ENCODE data around the gene UBE2C.

UBE2C gene

GRCh38 chr20:45833883-45834796 is 21.7 kb downstream of the UBE2C start:
- peak; percentile 72 for DNase-seq

DNA sequence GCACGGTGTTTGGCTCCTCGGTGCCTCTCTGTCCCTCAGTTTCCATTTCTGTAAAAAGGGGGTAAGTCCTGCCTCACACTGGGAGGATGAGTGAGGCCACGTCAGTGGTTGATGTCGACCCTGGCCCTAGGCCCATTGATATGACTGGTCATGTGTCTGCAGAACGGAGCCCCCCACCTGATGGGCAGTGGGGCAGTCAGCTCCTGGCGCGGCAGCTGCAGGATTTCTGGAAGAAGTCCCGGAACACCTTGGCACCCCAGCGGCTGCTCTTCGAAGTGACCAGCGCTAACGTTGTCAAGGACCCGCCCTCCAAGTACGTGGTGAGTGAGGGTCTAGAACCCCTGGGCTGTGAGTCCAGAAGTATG is 22.3 kb downstream of the UBE2C start:
- DNase-seq = no peak

DNA sequence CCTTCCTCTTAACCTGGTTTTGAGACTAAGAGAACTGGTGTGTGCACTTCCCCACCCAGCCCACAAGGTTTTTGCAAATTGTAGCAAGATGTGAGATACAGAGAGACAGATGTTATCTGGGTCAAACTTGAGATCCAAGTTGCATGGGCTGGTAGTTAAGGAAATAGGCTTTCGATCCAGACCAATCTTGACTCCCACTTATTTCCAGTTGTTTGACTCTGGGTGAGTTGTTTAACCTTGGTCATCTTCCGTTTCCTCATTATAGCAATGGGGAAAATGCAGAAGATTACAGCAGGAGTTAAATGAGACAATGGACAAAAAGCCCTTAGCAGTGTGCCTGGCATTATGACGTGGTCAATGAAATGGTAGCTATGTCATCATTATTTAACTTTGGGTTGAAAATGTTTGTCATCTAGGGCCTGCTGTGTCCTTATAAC is 22.9 kb downstream of the UBE2C start:
- no peak for DNase-seq

DNA sequence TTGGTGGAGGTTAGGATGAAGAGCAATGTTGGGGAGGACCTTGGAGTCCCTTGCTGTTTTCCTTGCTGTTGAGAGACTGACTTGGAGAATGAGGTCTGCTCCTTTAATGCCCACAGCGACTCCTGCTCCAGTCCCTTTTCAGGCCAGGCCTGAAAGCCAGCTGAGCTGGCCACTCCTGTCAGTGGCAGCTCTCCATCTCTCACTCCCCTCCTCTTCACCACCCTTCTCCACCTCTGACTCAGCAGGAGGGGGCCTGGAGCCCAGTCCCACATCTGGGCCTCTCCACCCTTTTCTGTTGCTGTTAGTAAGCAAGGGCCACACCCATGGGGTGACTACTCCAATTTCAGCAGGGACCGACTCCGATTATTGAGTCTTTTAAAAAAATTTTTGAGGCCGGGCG is 23.4 kb downstream of the UBE2C start:
- DNase-seq = no peak

DNA sequence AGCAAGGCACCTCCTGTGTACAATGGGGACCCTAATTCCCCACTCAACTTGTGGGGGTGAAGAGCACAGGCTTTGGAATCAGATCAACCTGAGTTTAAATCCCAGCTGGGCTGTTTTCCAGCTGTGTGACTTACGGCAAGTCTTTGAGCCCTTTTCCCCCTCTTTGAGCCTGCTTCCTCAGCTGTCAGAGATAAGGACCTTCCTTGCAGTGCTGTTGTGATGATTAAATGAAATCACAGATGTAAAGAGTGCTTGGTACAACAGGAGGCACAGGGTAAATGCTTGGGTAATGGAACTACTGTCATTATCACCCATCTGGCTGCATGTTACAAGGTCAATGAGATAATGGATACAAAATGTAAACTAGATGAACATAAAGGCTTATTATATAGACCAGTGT is 24.4 kb downstream of the UBE2C start:
- no peak for DNase-seq

DNA sequence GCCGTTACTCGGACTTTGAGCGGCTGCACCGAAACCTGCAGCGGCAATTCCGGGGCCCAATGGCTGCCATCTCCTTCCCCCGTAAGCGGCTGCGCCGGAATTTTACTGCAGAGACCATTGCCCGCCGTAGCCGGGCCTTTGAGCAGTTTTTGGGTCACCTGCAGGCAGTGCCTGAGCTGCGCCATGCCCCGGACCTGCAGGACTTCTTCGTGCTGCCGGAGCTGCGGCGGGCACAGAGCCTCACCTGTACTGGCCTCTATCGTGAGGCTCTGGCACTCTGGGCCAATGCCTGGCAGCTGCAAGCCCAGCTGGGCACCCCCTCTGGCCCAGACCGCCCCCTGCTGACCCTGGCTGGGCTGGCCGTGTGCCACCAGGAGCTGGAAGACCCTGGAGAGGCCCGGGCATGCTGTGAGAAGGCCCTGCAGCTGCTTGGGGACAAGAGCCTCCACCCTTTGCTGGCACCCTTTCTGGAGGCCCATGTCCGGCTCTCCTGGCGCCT is 28.3 kb downstream of the UBE2C start:
- no peak for DNase-seq

- no peak for DNase-seq
These were observed 29.1 kb downstream of the UBE2C start for GRCh38 chr20:45841407-45842129.

- no peak for DNase-seq
These were observed 29.8 kb downstream of the UBE2C start for GRCh38 chr20:45842169-45842812.

DNA sequence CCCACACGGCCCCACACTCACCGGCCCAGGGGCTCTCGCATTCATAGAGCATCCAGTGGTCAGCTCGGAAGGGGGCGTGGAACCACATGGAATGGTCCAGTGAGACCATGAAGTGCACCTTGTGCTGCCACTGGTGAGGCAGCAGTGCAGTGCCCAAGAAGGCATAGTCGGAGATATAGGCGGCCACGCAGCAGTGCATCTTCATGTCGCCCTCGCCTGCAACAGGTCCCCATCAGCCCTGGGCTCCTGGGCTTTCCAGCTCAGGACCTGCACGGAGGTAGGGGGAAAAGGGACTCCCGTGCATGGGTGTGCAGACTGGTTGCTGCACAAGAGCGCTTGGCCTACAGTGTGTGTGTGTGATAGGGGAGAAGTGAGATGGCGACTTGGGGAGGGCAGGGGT is 31.1 kb downstream of the UBE2C start:
- DNase-seq = no peak

- DNase-seq = no peak
These were observed 33.0 kb downstream of the UBE2C start for GRCh38 chr20:45845452-45845851.

- no peak for DNase-seq
These were observed 36.0 kb downstream of the UBE2C start for GRCh38 chr20:45848421-45848820.

DNA sequence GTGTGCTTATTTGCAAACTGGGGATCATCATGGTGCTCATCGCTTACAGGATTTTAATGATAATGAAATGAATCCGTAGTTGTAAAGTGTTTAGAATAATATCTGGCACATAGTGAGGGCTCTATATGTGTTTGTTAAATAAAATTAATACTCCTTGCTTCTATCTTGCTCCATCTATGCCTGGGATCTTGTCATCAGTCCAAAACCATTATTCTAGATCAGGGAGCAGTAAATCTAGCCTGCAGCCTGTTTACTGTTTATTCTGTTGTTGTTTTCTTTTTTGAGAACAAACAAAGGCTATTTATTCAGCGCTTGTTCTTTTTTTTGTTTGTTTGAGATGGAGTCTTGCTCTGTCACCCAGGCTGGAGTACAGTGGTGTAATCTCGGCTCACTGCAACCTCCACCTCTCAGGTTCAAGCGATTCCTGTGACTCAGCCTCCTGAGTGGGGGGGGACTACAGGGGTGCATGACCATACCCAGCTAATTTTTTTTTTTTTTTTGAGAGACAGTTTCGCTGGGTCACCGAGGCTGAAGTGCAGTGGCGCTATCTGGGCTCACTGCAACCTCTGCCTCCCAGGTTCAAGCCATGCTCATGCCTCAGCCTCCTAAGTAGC is 36.6 kb downstream of the UBE2C start:
- DNase-seq = no peak

GRCh38 chr20:45850238-45850637 is 37.8 kb downstream of the UBE2C start:
- no peak for DNase-seq

DNA sequence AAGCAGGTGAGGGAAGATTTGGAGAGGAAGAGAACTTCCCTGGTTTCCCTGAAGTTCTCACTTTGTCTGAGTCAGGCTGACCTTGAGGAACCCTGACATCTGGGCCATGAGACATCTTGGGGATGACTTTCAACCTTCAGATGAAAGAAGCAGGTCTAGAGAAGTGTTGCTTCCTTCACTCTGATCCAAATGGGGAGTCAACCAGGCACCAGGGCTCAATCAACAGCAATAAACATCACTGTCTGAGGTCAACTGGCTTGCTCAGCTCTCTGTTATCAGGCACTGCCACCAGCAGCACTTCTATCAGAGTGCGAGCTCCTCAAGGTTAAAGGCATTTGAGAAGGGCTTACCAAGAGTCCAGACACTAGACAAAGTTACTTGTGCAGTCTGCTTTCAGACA is 38.5 kb downstream of the UBE2C start:
- no peak for DNase-seq

GRCh38 chr20:45851501-45851900 is 39.1 kb downstream of the UBE2C start:
- no peak for DNase-seq

DNA sequence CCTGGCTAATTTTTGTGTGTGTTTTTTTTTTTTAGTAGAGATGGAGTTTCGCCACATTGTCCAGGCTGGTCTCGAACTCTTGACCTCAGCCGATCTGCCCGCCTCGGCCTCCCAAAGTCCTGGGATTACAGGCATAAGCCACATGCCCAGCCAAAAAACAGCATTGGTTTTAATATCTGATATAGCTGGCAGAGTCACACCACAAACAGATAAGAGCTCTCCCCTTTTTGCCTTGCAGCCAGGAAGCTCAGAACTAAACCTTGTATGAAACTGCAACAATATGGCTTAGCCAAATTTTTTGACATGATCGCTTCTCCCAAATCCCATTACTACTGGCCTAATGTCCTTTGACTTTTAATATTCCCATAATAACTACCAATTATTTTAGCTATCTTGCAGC is 39.9 kb downstream of the UBE2C start:
- no peak for DNase-seq

GRCh38 chr20:45853484-45853883 is 41.0 kb downstream of the UBE2C start:
- no peak for DNase-seq

- DNase-seq = peak; percentile 92
These were observed 44.9 kb downstream of the UBE2C start, which contains the start of the genes ACOT8 and ZSWIM3 for GRCh38 chr20:45857114-45857881. TSS of gene ACOT8 (minus strand) at chr20:45857392. CDS start at chr20:45857315, 77 bp downstream. TSS of gene ZSWIM3 (plus strand) at chr20:45857614. CDS start at chr20:45857826, 212 bp downstream.

DNA sequence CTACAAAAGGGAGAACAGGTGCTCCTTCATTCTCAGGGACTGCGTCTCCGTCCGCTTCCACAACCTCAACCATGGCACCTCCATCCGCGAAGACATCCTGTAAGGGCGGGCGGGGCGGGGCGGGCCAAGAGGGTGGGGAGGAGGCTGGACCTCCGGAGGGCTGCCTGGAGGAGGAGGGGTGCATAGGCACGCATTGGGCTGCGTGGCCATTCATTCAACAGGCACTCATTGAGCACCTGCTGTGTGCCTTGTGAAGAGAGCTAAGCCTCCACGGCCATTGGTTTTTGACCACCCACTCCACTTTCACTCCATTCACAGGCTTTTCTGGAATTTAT is 45.4 kb downstream of the UBE2C start:
- DNase-seq = peak; percentile 56

DNA sequence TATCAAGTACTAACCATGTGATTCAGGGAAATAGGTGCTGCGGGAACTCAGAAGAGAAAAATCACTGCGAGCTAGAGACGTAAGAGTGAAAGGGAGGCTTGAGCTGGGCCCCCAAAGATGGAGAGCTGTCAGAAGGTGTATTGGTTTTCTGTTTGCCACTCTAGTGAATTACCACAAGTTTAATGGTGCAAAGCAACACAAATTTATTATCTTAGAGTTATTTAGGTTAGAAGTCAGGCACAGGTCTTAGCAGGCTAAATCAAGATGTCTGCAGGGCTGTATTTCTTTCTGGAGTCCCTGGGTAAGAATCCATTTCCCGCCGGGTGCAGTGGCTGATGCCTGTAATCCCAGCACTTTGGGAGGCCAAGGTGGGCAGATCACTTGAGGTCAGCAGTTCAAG is 47.5 kb downstream of the UBE2C start:
- DNase-seq = no peak

DNA sequence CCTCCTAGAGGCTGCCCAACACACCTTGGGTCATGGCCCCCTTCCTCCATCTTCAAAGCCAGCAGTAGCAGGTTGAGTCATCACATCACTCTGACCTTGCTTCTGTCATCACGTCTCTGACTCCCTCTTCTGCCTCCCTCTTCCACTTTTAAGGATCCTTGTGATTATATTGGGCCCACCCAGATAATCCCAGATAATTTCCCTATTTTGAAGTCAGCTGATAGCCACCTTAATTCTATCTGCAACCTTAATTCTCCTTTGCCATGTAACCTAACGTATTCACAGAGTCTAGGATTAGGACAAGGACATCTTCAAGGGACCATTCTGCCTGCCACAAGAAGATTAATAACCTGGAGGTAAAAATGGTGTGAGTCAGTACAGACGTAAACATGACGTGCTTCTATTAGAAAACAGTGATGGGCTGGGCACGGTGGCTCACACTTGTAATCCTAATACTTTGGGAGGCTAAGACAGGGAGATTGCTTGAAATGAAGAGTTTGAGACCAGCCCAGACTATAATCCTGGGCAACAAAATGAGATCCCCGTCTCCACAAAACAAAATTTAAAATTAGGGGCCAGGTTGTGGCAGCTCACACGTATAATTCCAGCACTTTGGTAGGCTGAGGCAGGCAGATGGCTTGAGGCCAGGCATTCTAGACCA is 48.2 kb downstream of the UBE2C start:
- no peak for DNase-seq
